Activated naive CD8-positive, alpha-beta T cell treated with anti-CD3 and anti-CD28 coated beads for 36 hours (primary cell): ENCODE measurements around the gene RAP2C. TPM values are rescaled to one million over a fixed set of nuclear protein-coding genes. Genes with fewer than 3 reads are reported as not detected.

Source experiments
- DNase-seq: peaks from one replicate; pipeline ENCODE4 v3.0.0; 2021
- H3K27ac Mint-ChIP-seq: one replicate; pipeline ENCODE4 v1.8.0; 2022; ENCODE audit warnings: mild to moderate bottlenecking, moderate library complexity, mixed read lengths
- H3K27me3 Mint-ChIP-seq: one replicate; pipeline ENCODE4 v1.8.0; 2022; ENCODE audit warnings: mild to moderate bottlenecking, mixed read lengths
- H3K36me3 Mint-ChIP-seq: one replicate; pipeline ENCODE4 v1.8.0; 2021; ENCODE audit warnings: mild to moderate bottlenecking, mixed read lengths
- H3K4me1 Mint-ChIP-seq: one replicate; pipeline ENCODE4 v1.8.0; 2021; ENCODE audit warnings: mixed read lengths
- H3K4me3 Mint-ChIP-seq: one replicate; pipeline ENCODE4 v1.8.0; 2022; ENCODE audit warnings: mild to moderate bottlenecking, moderate library complexity, mixed read lengths
- H3K9me3 Mint-ChIP-seq: one replicate; pipeline ENCODE4 v1.8.0; 2022; ENCODE audit warnings: mixed read lengths
- total RNA-seq, 2 experiments: library from RNA; stranded (reverse); gene quantifications; one replicate each; pipeline ENCODE4 v1.2.3, GENCODE V29; 2021

Gene RAP2C
- 10 to 100 TPM; 30.6 to 34.5 TPM for total RNA-seq

GRCh38 chrX:132219343-132219768 is at the start of gene RAP2C:
RAP2C (minus strand) TSS chrX:132219447; CDS start chrX:132217268, 2,179 bp downstream.
- peaks cover 5% of the 10 kb centered on the region for H3K36me3 Mint-ChIP-seq
- H3K27me3 Mint-ChIP-seq = no peaks in the 10 kb centered on the region
- H3K4me3 Mint-ChIP-seq = peak within 1 kb of the TSS; percentile 86
- H3K4me1 Mint-ChIP-seq = peaks cover 16% of the 10 kb centered on the region
- no peaks in the 10 kb centered on the region for H3K9me3 Mint-ChIP-seq
- H3K27ac Mint-ChIP-seq = peak within 1 kb of the TSS; percentile 84
- peak; percentile 57 for DNase-seq

- Mint-ChIP-seq H3K9me3 (peaks cover 2% of the 10 kb centered on the region), H3K36me3 (peaks cover 3% of the 10 kb centered on the region), H3K4me1 (peaks cover 16% of the 10 kb centered on the region), H3K4me3 (no peak overlapping the region), H3K27ac (peak overlapping the region; percentile 56), H3K27me3 (no peaks in the 10 kb centered on the region)
- no peak for DNase-seq
These were observed 48.1 kb upstream of the RAP2C start for GRCh38 chrX:132267392-132267791.

- no peaks in the 10 kb centered on the region for H3K27me3 Mint-ChIP-seq
- peaks cover 3% of the 10 kb centered on the region for H3K36me3 Mint-ChIP-seq
- peak; percentile 24 for DNase-seq
- H3K4me1 Mint-ChIP-seq = peaks cover 16% of the 10 kb centered on the region
- H3K4me3 Mint-ChIP-seq = no peak overlapping the region
- H3K27ac Mint-ChIP-seq = peak overlapping the region; percentile 56
- H3K9me3 Mint-ChIP-seq = peaks cover 2% of the 10 kb centered on the region
These were observed 47.5 kb upstream of the RAP2C start for GRCh38 chrX:132266583-132267355.

- Mint-ChIP-seq H3K9me3 (peaks cover 2% of the 10 kb centered on the region), H3K4me3 (no peak overlapping the region), H3K4me1 (peaks cover 9% of the 10 kb centered on the region), H3K27me3 (no peaks in the 10 kb centered on the region), H3K36me3 (peaks cover 5% of the 10 kb centered on the region), H3K27ac (no peak overlapping the region)
- no peak for DNase-seq
These were observed 43.9 kb upstream of the RAP2C start for GRCh38 chrX:132263127-132263526.

- H3K27me3 Mint-ChIP-seq = no peaks in the 10 kb centered on the region
- H3K27ac Mint-ChIP-seq = no peak overlapping the region
- peaks cover 1% of the 10 kb centered on the region for H3K4me1 Mint-ChIP-seq
- H3K36me3 Mint-ChIP-seq = peaks cover 2% of the 10 kb centered on the region
- DNase-seq = no peak
- H3K9me3 Mint-ChIP-seq = no peaks in the 10 kb centered on the region
- H3K4me3 Mint-ChIP-seq = no peak overlapping the region
These were observed 39.3 kb upstream of the RAP2C start for GRCh38 chrX:132258509-132258908.

- DNase-seq = no peak
- no peak overlapping the region for H3K27ac Mint-ChIP-seq
- no peaks in the 10 kb centered on the region for H3K9me3 Mint-ChIP-seq
- H3K4me3 Mint-ChIP-seq = no peak overlapping the region
- H3K27me3 Mint-ChIP-seq = no peaks in the 10 kb centered on the region
- H3K36me3 Mint-ChIP-seq = peaks cover 2% of the 10 kb centered on the region
- H3K4me1 Mint-ChIP-seq = peaks cover 1% of the 10 kb centered on the region
These were observed 37.9 kb upstream of the RAP2C start for GRCh38 chrX:132257116-132257515.

- H3K9me3 Mint-ChIP-seq = no peaks in the 10 kb centered on the region
- peaks cover 4% of the 10 kb centered on the region for H3K36me3 Mint-ChIP-seq
- no peak for DNase-seq
- no peak overlapping the region for H3K27ac Mint-ChIP-seq
- H3K27me3 Mint-ChIP-seq = no peaks in the 10 kb centered on the region
- no peak overlapping the region for H3K4me3 Mint-ChIP-seq
- H3K4me1 Mint-ChIP-seq = peaks cover 4% of the 10 kb centered on the region
These were observed 16.9 kb upstream of the RAP2C start for GRCh38 chrX:132236121-132236520.

GRCh38 chrX:132235488-132235887 is 16.2 kb upstream of the RAP2C start:
- peaks cover 4% of the 10 kb centered on the region for H3K36me3 Mint-ChIP-seq
- no peak overlapping the region for H3K4me3 Mint-ChIP-seq
- H3K27ac Mint-ChIP-seq = no peak overlapping the region
- H3K9me3 Mint-ChIP-seq = no peaks in the 10 kb centered on the region
- DNase-seq = no peak
- no peaks in the 10 kb centered on the region for H3K27me3 Mint-ChIP-seq
- no peaks in the 10 kb centered on the region for H3K4me1 Mint-ChIP-seq

- DNase-seq = no peak
- no peak overlapping the region for H3K4me3 Mint-ChIP-seq
- no peak overlapping the region for H3K27ac Mint-ChIP-seq
- H3K36me3 Mint-ChIP-seq = peaks cover 4% of the 10 kb centered on the region
- H3K27me3 Mint-ChIP-seq = no peaks in the 10 kb centered on the region
- H3K9me3 Mint-ChIP-seq = no peaks in the 10 kb centered on the region
- H3K4me1 Mint-ChIP-seq = peaks cover 7% of the 10 kb centered on the region
These were observed 12.3 kb upstream of the RAP2C start for GRCh38 chrX:132231587-132231986.

- DNase-seq = no peak
- Mint-ChIP-seq H3K27me3 (no peaks in the 10 kb centered on the region), H3K27ac (no peak overlapping the region), H3K36me3 (no peaks in the 10 kb centered on the region), H3K4me3 (no peak overlapping the region), H3K4me1 (peaks cover 7% of the 10 kb centered on the region), H3K9me3 (no peaks in the 10 kb centered on the region)
These were observed 8.3 kb upstream of the RAP2C start for GRCh38 chrX:132227383-132228112.

GRCh38 chrX:132226169-132226568 is 6.9 kb upstream of the RAP2C start:
- Mint-ChIP-seq H3K36me3 (no peaks in the 10 kb centered on the region), H3K27ac (no peak overlapping the region), H3K27me3 (no peaks in the 10 kb centered on the region), H3K4me1 (peaks cover 7% of the 10 kb centered on the region), H3K4me3 (no peak overlapping the region), H3K9me3 (no peaks in the 10 kb centered on the region)
- DNase-seq = no peak

- Mint-ChIP-seq H3K27ac (peak overlapping the region; percentile 84), H3K9me3 (no peaks in the 10 kb centered on the region), H3K27me3 (no peaks in the 10 kb centered on the region), H3K4me1 (peaks cover 23% of the 10 kb centered on the region), H3K36me3 (peaks cover 11% of the 10 kb centered on the region), H3K4me3 (peak overlapping the region; percentile 86)
- peak; percentile 83 for DNase-seq
These were observed 991 bp downstream of the RAP2C start for GRCh38 chrX:132218100-132218812.

- Mint-ChIP-seq H3K9me3 (no peaks in the 10 kb centered on the region), H3K4me1 (peaks cover 27% of the 10 kb centered on the region), H3K27ac (peak overlapping the region; percentile 95)
These were observed 1.8 kb downstream of the RAP2C start for GRCh38 chrX:132217203-132218073.

GRCh38 chrX:132216806-132217202 is 2.4 kb downstream of the RAP2C start:
- H3K27me3 Mint-ChIP-seq = no peaks in the 10 kb centered on the region
- peak overlapping the region; percentile 89 for H3K4me3 Mint-ChIP-seq
- DNase-seq = peak; percentile 6
- no peaks in the 10 kb centered on the region for H3K9me3 Mint-ChIP-seq
- peaks cover 29% of the 10 kb centered on the region for H3K4me1 Mint-ChIP-seq
- peaks cover 11% of the 10 kb centered on the region for H3K36me3 Mint-ChIP-seq
- peak overlapping the region; percentile 95 for H3K27ac Mint-ChIP-seq

More at GRCh38 chrX:132217203-132218073, 1.8 kb downstream of the RAP2C start:
- DNase-seq = peak; percentile 77
- peak overlapping the region; percentile 89 for H3K4me3 Mint-ChIP-seq
- peaks cover 11% of the 10 kb centered on the region for H3K36me3 Mint-ChIP-seq
- no peaks in the 10 kb centered on the region for H3K27me3 Mint-ChIP-seq
